SK-N-SH treated with all-trans-retinoic acid at 6 μM for 48 hours (cell line): ENCODE data around the gene SUPV3L1.

Source experiments
- ESRRG ChIP-seq: fragments of 250-450 bp; sonication (Bioruptor Pico); IDR thresholded peaks from 2 replicates; pipeline ENCODE4 v1.6.1; 2021; ENCODE audit warnings: mild to moderate bottlenecking
- PPARA ChIP-seq: fragments of 250-450 bp; sonication (Bioruptor Pico); IDR thresholded peaks from 2 replicates; pipeline ENCODE4 v1.5.0; 2020; ENCODE audit warnings: mild to moderate bottlenecking, borderline replicate concordance
- RARB ChIP-seq: fragments of 250-450 bp; sonication (Bioruptor Pico); IDR thresholded peaks from 2 replicates; pipeline ENCODE4 v1.8.0; 2021; ENCODE audit warnings: mild to moderate bottlenecking, moderate library complexity
- TCF4 ChIP-seq: fragments of 250-450 bp; sonication (Bioruptor Pico); IDR thresholded peaks from 2 replicates; pipeline ENCODE4 v1.8.0; 2021; ENCODE audit warnings: mild to moderate bottlenecking, moderate library complexity, borderline replicate concordance
- TOX ChIP-seq: fragments of 250-450 bp; sonication (Bioruptor Pico); IDR thresholded peaks from 2 replicates; pipeline ENCODE4 v1.8.0; 2021; ENCODE audit warnings: mild to moderate bottlenecking, moderate library complexity, borderline replicate concordance
- ZFP3 ChIP-seq: fragments of 250-450 bp; sonication (Bioruptor Pico); IDR thresholded peaks from 2 replicates; pipeline ENCODE4 v1.5.0; 2020; ENCODE audit warnings: mild to moderate bottlenecking, moderate library complexity
- ZFP30 ChIP-seq: fragments of 450-650 bp; formaldehyde crosslinking; IDR thresholded peaks from 2 replicates; pipeline ENCODE4 v1.5.0; 2022; ENCODE audit warnings: mild to moderate bottlenecking, moderate library complexity
- ZNF565 ChIP-seq: fragments of 450-650 bp; formaldehyde crosslinking; conservative IDR thresholded peaks from 2 replicates; pipeline ENCODE4 v1.5.0; 2020; ENCODE audit warnings: low read depth, mild to moderate bottlenecking, moderate library complexity
- TF ChIP-seq, protein P1 (sequence below): fragments of 250-450 bp; sonication (Bioruptor Pico); IDR thresholded peaks from 2 replicates; pipeline ENCODE4 v1.5.1; 2020; ENCODE audit warnings: low read depth, mild to moderate bottlenecking, moderate library complexity
- TF ChIP-seq, protein P2 (sequence below): fragments of 250-450 bp; sonication (Bioruptor Pico); IDR thresholded peaks from 2 replicates; pipeline ENCODE4 v1.8.0; 2021; ENCODE audit warnings: low read depth, mild to moderate bottlenecking, moderate library complexity, borderline replicate concordance
- TF ChIP-seq, protein P3 (sequence below): fragments of 250-450 bp; sonication (Bioruptor Pico); IDR thresholded peaks from 2 replicates; pipeline ENCODE4 v1.8.0; 2020; ENCODE audit warnings: mild to moderate bottlenecking, moderate library complexity, borderline replicate concordance
- TF ChIP-seq, protein P4 (sequence below): fragments of 250-450 bp; sonication (Bioruptor Pico); IDR thresholded peaks from 2 replicates; pipeline ENCODE4 v1.5.1; 2021; ENCODE audit warnings: mild to moderate bottlenecking, moderate library complexity
- TF ChIP-seq, protein P5 (sequence below): fragments of 250-450 bp; sonication (Bioruptor Pico); IDR thresholded peaks from 2 replicates; pipeline ENCODE4 v1.5.0; 2020; ENCODE audit warnings: mild to moderate bottlenecking, moderate library complexity

DNA sequence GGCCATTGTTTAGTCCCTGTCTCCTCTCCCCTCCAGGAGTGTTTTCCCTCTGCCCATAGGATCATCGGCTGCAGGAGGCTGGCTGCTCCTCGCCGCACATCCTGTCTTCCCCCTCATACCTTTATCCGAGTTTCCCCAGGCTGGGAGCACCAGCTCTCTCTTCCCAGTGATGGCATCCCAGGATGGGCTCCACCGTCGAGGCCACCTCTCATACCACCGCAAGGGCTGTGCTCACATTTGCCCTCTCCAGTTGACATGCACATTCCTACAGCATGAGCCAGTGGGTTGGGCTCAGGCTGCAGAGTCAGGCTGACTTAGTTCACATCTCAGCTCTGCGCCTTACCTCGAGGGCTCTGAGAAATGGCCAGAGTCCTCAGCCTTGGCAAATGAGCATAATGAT, 52.2 kb downstream of the SUPV3L1 start:
- TF ChIP-seq, protein P1, sequence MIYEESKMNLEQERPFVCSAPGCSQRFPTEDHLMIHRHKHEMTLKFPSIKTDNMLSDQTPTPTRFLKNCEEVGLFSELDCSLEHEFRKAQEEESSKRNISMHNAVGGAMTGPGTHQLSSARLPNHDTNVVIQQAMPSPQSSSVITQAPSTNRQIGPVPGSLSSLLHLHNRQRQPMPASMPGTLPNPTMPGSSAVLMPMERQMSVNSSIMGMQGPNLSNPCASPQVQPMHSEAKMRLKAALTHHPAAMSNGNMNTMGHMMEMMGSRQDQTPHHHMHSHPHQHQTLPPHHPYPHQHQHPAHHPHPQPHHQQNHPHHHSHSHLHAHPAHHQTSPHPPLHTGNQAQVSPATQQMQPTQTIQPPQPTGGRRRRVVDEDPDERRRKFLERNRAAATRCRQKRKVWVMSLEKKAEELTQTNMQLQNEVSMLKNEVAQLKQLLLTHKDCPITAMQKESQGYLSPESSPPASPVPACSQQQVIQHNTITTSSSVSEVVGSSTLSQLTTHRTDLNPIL, result no peak
- TF ChIP-seq, protein P2, sequence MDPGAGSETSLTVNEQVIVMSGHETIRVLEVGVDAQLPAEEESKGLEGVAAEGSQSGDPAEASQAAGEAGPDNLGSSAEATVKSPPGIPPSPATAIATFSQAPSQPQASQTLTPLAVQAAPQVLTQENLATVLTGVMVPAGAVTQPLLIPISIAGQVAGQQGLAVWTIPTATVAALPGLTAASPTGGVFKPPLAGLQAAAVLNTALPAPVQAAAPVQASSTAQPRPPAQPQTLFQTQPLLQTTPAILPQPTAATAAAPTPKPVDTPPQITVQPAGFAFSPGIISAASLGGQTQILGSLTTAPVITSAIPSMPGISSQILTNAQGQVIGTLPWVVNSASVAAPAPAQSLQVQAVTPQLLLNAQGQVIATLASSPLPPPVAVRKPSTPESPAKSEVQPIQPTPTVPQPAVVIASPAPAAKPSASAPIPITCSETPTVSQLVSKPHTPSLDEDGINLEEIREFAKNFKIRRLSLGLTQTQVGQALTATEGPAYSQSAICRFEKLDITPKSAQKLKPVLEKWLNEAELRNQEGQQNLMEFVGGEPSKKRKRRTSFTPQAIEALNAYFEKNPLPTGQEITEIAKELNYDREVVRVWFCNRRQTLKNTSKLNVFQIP (CRISPR knock-in tag), result no peak
- no peak for TF ChIP-seq ZFP30 (CRISPR knock-in tag)
- TF ChIP-seq, protein P3, sequence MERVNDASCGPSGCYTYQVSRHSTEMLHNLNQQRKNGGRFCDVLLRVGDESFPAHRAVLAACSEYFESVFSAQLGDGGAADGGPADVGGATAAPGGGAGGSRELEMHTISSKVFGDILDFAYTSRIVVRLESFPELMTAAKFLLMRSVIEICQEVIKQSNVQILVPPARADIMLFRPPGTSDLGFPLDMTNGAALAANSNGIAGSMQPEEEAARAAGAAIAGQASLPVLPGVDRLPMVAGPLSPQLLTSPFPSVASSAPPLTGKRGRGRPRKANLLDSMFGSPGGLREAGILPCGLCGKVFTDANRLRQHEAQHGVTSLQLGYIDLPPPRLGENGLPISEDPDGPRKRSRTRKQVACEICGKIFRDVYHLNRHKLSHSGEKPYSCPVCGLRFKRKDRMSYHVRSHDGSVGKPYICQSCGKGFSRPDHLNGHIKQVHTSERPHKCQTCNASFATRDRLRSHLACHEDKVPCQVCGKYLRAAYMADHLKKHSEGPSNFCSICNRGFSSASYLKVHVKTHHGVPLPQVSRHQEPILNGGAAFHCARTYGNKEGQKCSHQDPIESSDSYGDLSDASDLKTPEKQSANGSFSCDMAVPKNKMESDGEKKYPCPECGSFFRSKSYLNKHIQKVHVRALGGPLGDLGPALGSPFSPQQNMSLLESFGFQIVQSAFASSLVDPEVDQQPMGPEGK, result no peak
- TF ChIP-seq RARB (CRISPR knock-in tag), result no peak
- no peak for TF ChIP-seq TCF4 (CRISPR knock-in tag)
- TF ChIP-seq PPARA, result no peak
- TF ChIP-seq ZNF565, result no peak
- TF ChIP-seq ESRRG (CRISPR knock-in tag), result no peak
- no peak for TF ChIP-seq ZFP3
- TF ChIP-seq, protein P4, sequence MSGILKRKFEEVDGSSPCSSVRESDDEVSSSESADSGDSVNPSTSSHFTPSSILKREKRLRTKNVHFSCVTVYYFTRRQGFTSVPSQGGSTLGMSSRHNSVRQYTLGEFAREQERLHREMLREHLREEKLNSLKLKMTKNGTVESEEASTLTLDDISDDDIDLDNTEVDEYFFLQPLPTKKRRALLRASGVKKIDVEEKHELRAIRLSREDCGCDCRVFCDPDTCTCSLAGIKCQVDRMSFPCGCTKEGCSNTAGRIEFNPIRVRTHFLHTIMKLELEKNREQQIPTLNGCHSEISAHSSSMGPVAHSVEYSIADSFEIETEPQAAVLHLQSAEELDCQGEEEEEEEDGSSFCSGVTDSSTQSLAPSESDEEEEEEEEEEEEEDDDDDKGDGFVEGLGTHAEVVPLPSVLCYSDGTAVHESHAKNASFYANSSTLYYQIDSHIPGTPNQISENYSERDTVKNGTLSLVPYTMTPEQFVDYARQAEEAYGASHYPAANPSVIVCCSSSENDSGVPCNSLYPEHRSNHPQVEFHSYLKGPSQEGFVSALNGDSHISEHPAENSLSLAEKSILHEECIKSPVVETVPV (CRISPR knock-in tag), result no peak
- TF ChIP-seq, protein P5, sequence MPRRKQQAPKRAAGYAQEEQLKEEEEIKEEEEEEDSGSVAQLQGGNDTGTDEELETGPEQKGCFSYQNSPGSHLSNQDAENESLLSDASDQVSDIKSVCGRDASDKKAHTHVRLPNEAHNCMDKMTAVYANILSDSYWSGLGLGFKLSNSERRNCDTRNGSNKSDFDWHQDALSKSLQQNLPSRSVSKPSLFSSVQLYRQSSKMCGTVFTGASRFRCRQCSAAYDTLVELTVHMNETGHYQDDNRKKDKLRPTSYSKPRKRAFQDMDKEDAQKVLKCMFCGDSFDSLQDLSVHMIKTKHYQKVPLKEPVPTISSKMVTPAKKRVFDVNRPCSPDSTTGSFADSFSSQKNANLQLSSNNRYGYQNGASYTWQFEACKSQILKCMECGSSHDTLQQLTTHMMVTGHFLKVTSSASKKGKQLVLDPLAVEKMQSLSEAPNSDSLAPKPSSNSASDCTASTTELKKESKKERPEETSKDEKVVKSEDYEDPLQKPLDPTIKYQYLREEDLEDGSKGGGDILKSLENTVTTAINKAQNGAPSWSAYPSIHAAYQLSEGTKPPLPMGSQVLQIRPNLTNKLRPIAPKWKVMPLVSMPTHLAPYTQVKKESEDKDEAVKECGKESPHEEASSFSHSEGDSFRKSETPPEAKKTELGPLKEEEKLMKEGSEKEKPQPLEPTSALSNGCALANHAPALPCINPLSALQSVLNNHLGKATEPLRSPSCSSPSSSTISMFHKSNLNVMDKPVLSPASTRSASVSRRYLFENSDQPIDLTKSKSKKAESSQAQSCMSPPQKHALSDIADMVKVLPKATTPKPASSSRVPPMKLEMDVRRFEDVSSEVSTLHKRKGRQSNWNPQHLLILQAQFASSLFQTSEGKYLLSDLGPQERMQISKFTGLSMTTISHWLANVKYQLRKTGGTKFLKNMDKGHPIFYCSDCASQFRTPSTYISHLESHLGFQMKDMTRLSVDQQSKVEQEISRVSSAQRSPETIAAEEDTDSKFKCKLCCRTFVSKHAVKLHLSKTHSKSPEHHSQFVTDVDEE, result no peak
- TF ChIP-seq TOX, result no peak
